ENCODE data around the gene TIMM22. TPM values are rescaled to one million over a fixed set of nuclear protein-coding genes. Genes with fewer than 3 reads are reported as not detected.

The TIMM22 gene
- total and polyA plus RNA-seq, 3 donors from 2014 or later, result 18.2 to 19.1 (median 18.3) TPM

- no peak for TF ChIP-seq POLR2A (IDR thresholded peaks at IDR 0.05)
- TF ChIP-seq, protein P1, sequence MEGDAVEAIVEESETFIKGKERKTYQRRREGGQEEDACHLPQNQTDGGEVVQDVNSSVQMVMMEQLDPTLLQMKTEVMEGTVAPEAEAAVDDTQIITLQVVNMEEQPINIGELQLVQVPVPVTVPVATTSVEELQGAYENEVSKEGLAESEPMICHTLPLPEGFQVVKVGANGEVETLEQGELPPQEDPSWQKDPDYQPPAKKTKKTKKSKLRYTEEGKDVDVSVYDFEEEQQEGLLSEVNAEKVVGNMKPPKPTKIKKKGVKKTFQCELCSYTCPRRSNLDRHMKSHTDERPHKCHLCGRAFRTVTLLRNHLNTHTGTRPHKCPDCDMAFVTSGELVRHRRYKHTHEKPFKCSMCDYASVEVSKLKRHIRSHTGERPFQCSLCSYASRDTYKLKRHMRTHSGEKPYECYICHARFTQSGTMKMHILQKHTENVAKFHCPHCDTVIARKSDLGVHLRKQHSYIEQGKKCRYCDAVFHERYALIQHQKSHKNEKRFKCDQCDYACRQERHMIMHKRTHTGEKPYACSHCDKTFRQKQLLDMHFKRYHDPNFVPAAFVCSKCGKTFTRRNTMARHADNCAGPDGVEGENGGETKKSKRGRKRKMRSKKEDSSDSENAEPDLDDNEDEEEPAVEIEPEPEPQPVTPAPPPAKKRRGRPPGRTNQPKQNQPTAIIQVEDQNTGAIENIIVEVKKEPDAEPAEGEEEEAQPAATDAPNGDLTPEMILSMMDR (IDR thresholded peaks at IDR 0.05), result no peak
- 83 to 89% methylated on average over 6 to 16 of the region's 16 CpGs for WGBS, 2 donors
- Histone ChIP-seq H3K9me3 (no peaks in the 10 kb centered on the region), H3K4me1 (peaks cover 11% of the 10 kb centered on the region), H3K4me3 (no peak overlapping the region), H3K27ac (peak overlapping the region in 1 of 2 donors; percentile 44), H3K36me3 (ENCODE audit: low read depth, missing control alignments) (no peaks in the 10 kb centered on the region), H3K27me3 (no peaks in the 10 kb centered on the region)
- DNase-seq, result no peak
- intact Hi-C loops (cut with DNase I; ENCODE audit: low total_unique reads), result no loop called here
These were observed 42.2 kb downstream of the TIMM22 start for GRCh38 chr17:1039123-1039507.

- WGBS, 2 donors, result 85 to 90% methylated on average over 23 to 30 of the region's 30 CpGs
- H3K9me3 ChIP-seq, result no peaks in the 10 kb centered on the region
- H3K27ac ChIP-seq, result peak overlapping the region in 1 of 2 donors; percentile 44
- intact Hi-C loops (cut with DNase I; ENCODE audit: low total_unique reads), result no loop called here
- peak; percentile 53 for DNase-seq
- no peak overlapping the region for H3K4me3 ChIP-seq
- no peaks in the 10 kb centered on the region for H3K27me3 ChIP-seq
- H3K36me3 ChIP-seq (ENCODE audit: low read depth, missing control alignments), result no peaks in the 10 kb centered on the region
- H3K4me1 ChIP-seq, result peaks cover 12% of the 10 kb centered on the region
- no peak for TF ChIP-seq POLR2A (IDR thresholded peaks at IDR 0.05)
- TF ChIP-seq, protein P1 (IDR thresholded peaks at IDR 0.05), result no peak
These were observed 42.7 kb downstream of the TIMM22 start for GRCh38 chr17:1039511-1040215.

DNA sequence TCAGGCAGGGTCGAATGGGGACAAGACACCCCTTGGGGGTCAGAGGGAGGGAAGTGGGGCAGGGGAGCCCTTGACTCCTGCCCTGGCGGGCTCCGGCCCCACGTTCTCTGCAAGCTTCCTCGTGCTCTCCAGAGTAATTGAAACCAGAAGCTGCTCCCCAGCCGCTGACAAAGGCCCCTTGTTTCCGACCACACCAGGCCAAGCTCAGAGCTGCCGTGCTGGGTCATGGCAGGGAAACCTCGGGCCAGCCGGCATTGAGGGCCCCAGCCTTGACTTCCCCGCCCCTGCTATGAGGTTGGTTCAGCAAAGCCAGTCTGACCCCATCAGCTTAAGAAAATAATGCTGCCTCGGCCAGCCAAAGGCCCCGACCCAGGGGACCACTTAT is 43.3 kb downstream of the TIMM22 start:
- DNase-seq, result no peak
- 71 to 84% methylated on average over 4 to 13 of the region's 13 CpGs for WGBS, 2 donors
- no peaks in the 10 kb centered on the region for H3K36me3 ChIP-seq (ENCODE audit: low read depth, missing control alignments)

GRCh38 chr17:1041746-1042145 is 44.8 kb downstream of the TIMM22 start:
- intact Hi-C loops (cut with DNase I; ENCODE audit: low total_unique reads), result no loop called here
- no peak overlapping the region for H3K4me3 ChIP-seq
- WGBS, 2 donors, result 92 to 97% methylated on average over 9 of the region's 9 CpGs
- H3K27ac ChIP-seq, result no peak overlapping the region
- H3K27me3 ChIP-seq, result no peaks in the 10 kb centered on the region
- no peak for TF ChIP-seq POLR2A (IDR thresholded peaks at IDR 0.05)
- TF ChIP-seq, protein P1 (IDR thresholded peaks at IDR 0.05), result no peak
- no peaks in the 10 kb centered on the region for H3K9me3 ChIP-seq
- peaks cover 12% of the 10 kb centered on the region for H3K4me1 ChIP-seq
- DNase-seq, result no peak
- no peaks in the 10 kb centered on the region for H3K36me3 ChIP-seq (ENCODE audit: low read depth, missing control alignments)

More for the DNA sequence above, 43.3 kb downstream of the TIMM22 start:
- Histone ChIP-seq H3K27me3 (no peaks in the 10 kb centered on the region), H3K27ac (peak overlapping the region in 1 of 2 donors; percentile 44), H3K4me3 (no peak overlapping the region), H3K9me3 (no peaks in the 10 kb centered on the region), H3K4me1 (peaks cover 12% of the 10 kb centered on the region)
- intact Hi-C loops (cut with DNase I; ENCODE audit: low total_unique reads), result no loop called here
- TF ChIP-seq, protein P1 (IDR thresholded peaks at IDR 0.05), result no peak
- no peak for TF ChIP-seq POLR2A (IDR thresholded peaks at IDR 0.05)

GRCh38 chr17:1042486-1042885 is 45.6 kb downstream of the TIMM22 start:
- no peak overlapping the region for H3K27ac ChIP-seq
- H3K36me3 ChIP-seq (ENCODE audit: low read depth, missing control alignments), result no peaks in the 10 kb centered on the region
- intact Hi-C loops (cut with DNase I; ENCODE audit: low total_unique reads), result no loop called here
- 94 to 96% methylated on average over 19 of the region's 19 CpGs for WGBS, 2 donors
- TF ChIP-seq, protein P1 (IDR thresholded peaks at IDR 0.05), result no peak
- no peak for TF ChIP-seq POLR2A (IDR thresholded peaks at IDR 0.05)
- DNase-seq, result no peak
- H3K4me3 ChIP-seq, result no peak overlapping the region
- no peaks in the 10 kb centered on the region for H3K9me3 ChIP-seq
- no peaks in the 10 kb centered on the region for H3K27me3 ChIP-seq
- H3K4me1 ChIP-seq, result peaks cover 10% of the 10 kb centered on the region
